Naive B cell (primary cell): ENCODE measurements around the gene TMEM63B. TPM values are rescaled to one million over a fixed set of nuclear protein-coding genes. Genes with fewer than 3 reads are reported as not detected.
"Not testable (repeated sequence)": the region's sequence is repeated elsewhere in the genome, so short reads cannot be mapped to it uniquely, and the experiment has no call there.

ENCODE experiments used
- ATAC-seq, 2 donors: fragments of 150-1000 bp; cut with Tn5 transposase; 2 replicates each; pipeline ENCODE4 v1.10.0; 2021; ENCODE audit warnings: low read depth in 2 of 2, mild to moderate bottlenecking in 2 of 2, moderate library complexity in 2 of 2
- DNase-seq: peaks from one replicate; pipeline ENCODE4 v3.0.0; 2022
- H3K27ac Mint-ChIP-seq, 6 donors: one replicate each; pipeline ENCODE4 v1.8.0; 2020 to 2022; ENCODE audit warnings: mild to moderate bottlenecking in 6 of 6, mixed read lengths in 6 of 6, moderate library complexity in 5 of 6, inconsistent platforms in 2 of 6
- H3K27me3 Mint-ChIP-seq, 3 donors: one replicate each; pipeline ENCODE4 v1.8.0; 2021 to 2022; ENCODE audit warnings: mixed read lengths in 3 of 3, mild to moderate bottlenecking in 1 of 3
- H3K36me3 Mint-ChIP-seq, 2 donors: one replicate each; pipeline ENCODE4 v1.8.0; 2020 to 2022; ENCODE audit warnings: mixed read lengths in 2 of 2, inconsistent platforms in 1 of 2, mild to moderate bottlenecking in 1 of 2
- H3K4me1 Mint-ChIP-seq, 3 donors: one replicate each; pipeline ENCODE4 v1.8.0; 2020 to 2022; ENCODE audit warnings: mixed read lengths in 3 of 3, inconsistent platforms in 1 of 3, mild to moderate bottlenecking in 1 of 3, moderate library complexity in 1 of 3
- H3K4me3 Mint-ChIP-seq, 8 donors: one replicate each; pipeline ENCODE4 v1.8.0; 2020 to 2022; ENCODE audit warnings: mild to moderate bottlenecking in 8 of 8, mixed read lengths in 8 of 8, moderate library complexity in 8 of 8, inconsistent platforms in 2 of 8
- H3K9me3 Mint-ChIP-seq, 7 donors: one replicate each; pipeline ENCODE4 v1.8.0; 2020 to 2022; ENCODE audit warnings: mixed read lengths in 7 of 7, mild to moderate bottlenecking in 5 of 7, inconsistent platforms in 2 of 7, moderate library complexity in 1 of 7
- polyA plus RNA-seq, 6 donors: library from polyadenylated mRNA; unstranded; fragments of 300-500 nt; fragmentation: Illumina TruSeq; gene quantifications; one replicate each; pipeline ENCODE4 v1.2.3, GENCODE V29; 2021; ENCODE audit warnings: low read depth in 6 of 6

Gene TMEM63B
- polyA plus RNA-seq, 6 donors from 2014 or later: 0.38 to 1.6 (median 0.50) TPM; not detected in 1

- H3K27ac Mint-ChIP-seq: peak overlapping the region in 1 of 6 donors; percentile 60
- DNase-seq (no peak), ATAC-seq (no peak)
- H3K4me3 Mint-ChIP-seq: no peak overlapping the region
- H3K9me3 Mint-ChIP-seq: no peaks in the 10 kb centered on the region
- H3K4me1 Mint-ChIP-seq: no peaks in the 10 kb centered on the region
- peaks cover 0 to 1% of the 10 kb centered on the region in 2 donors for H3K36me3 Mint-ChIP-seq
- no peaks in the 10 kb centered on the region for H3K27me3 Mint-ChIP-seq
Observed at GRCh38 chr6:44088827-44089590, 38.3 kb upstream of the TMEM63B start.

GRCh38 chr6:44090465-44090864 lies 36.9 kb upstream of the TMEM63B start:
- no peak overlapping the region for H3K4me3 Mint-ChIP-seq
- DNase-seq (no peak), ATAC-seq (no peak)
- no peaks in the 10 kb centered on the region for H3K9me3 Mint-ChIP-seq
- H3K36me3 Mint-ChIP-seq: peaks cover 0 to 10% of the 10 kb centered on the region in 2 donors
- no peak overlapping the region for H3K27ac Mint-ChIP-seq
- H3K27me3 Mint-ChIP-seq: no peaks in the 10 kb centered on the region
- H3K4me1 Mint-ChIP-seq: no peaks in the 10 kb centered on the region

GRCh38 chr6:44091356-44091755 lies 36.0 kb upstream of the TMEM63B start:
- not testable (repeated sequence) for DNase-seq, H3K9me3 Mint-ChIP-seq, ATAC-seq, H3K27me3 Mint-ChIP-seq, H3K36me3 Mint-ChIP-seq, H3K4me3 Mint-ChIP-seq, H3K4me1 Mint-ChIP-seq
- peak overlapping the region in 1 of 6 donors; percentile 37 for H3K27ac Mint-ChIP-seq

GRCh38 chr6:44091981-44092884 lies 35.1 kb upstream of the TMEM63B start:
- DNase-seq (no peak), ATAC-seq (no peak)
- H3K27ac Mint-ChIP-seq: peak overlapping the region in 1 of 6 donors; percentile 36
- peaks cover 0 to 10% of the 10 kb centered on the region in 2 donors for H3K36me3 Mint-ChIP-seq
- H3K27me3 Mint-ChIP-seq: no peaks in the 10 kb centered on the region
- H3K4me1 Mint-ChIP-seq: peaks cover 3 to 6% (median 5%) of the 10 kb centered on the region in 3 donors
- no peaks in the 10 kb centered on the region for H3K9me3 Mint-ChIP-seq
- H3K4me3 Mint-ChIP-seq: no peak overlapping the region

- Mint-ChIP-seq H3K27me3 (no peaks in the 10 kb centered on the region), H3K27ac (no peak overlapping the region), H3K4me3 (no peak overlapping the region)
Observed at GRCh38 chr6:44093066-44093465, 34.3 kb upstream of the TMEM63B start.

DNA sequence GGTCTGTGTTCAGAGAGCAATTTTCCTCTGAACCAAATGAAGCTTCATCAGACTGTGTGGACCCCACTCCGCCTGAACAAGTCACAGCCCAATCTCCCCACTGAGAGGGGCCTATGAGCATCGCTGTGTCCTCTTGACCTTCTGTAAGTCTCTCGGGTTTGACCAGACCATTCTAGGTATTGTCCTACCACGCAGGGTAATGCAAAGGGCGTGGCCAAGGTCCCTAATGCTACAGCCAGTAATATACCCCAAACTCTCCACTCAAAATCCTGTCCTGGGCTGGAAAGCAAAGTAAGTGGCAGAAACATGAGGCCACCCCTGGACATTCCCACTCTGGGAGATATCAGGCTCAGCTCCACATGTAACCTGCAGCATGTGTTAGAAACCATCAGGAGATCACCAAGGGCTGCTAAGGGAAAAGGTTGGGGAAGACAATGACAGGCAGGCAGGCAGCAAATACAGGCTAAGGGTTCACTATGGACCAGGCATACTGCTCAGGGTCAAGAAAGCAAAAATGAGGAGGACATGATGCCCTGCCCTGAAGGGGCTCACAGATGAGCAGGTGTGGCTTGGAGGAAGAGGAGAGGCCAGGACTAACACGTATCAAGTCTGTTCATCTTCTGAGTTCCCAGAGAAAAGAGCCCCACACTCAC lies 33.5 kb upstream of the TMEM63B start:
- ATAC-seq (no peak), DNase-seq (no peak)
- Mint-ChIP-seq H3K27ac (peak overlapping the region in 1 of 6 donors; percentile 69), H3K4me1 (peaks cover 3 to 12% (median 9%) of the 10 kb centered on the region in 3 donors), H3K4me3 (no peak overlapping the region), H3K36me3 (peaks cover 0 to 10% of the 10 kb centered on the region in 2 donors), H3K9me3 (no peaks in the 10 kb centered on the region), H3K27me3 (no peaks in the 10 kb centered on the region)

More at GRCh38 chr6:44093066-44093465, 34.3 kb upstream of the TMEM63B start:
- ATAC-seq: no peak
- H3K36me3 Mint-ChIP-seq: peaks cover 0 to 10% of the 10 kb centered on the region in 2 donors
- peaks cover 3 to 12% (median 9%) of the 10 kb centered on the region in 3 donors for H3K4me1 Mint-ChIP-seq
- no peaks in the 10 kb centered on the region for H3K9me3 Mint-ChIP-seq
- DNase-seq: no peak

- ATAC-seq: no peak
- Mint-ChIP-seq H3K27me3 (no peaks in the 10 kb centered on the region), H3K4me1 (peaks cover 3 to 12% (median 9%) of the 10 kb centered on the region in 3 donors), H3K9me3 (no peaks in the 10 kb centered on the region), H3K36me3 (peaks cover 0 to 10% of the 10 kb centered on the region in 2 donors), H3K27ac (peak overlapping the region in 2 of 6 donors; percentile 16 to 40), H3K4me3 (no peak overlapping the region)
- DNase-seq: no peak
Observed at GRCh38 chr6:44094403-44095242, 32.7 kb upstream of the TMEM63B start.

GRCh38 chr6:44095243-44095623 lies 32.1 kb upstream of the TMEM63B start:
- not testable (repeated sequence) for H3K4me3 Mint-ChIP-seq, ATAC-seq, H3K27me3 Mint-ChIP-seq, H3K9me3 Mint-ChIP-seq, DNase-seq, H3K36me3 Mint-ChIP-seq
- peak overlapping the region in 1 of 6 donors; percentile 9 for H3K27ac Mint-ChIP-seq
- peaks cover 3 to 12% (median 9%) of the 10 kb centered on the region in 3 donors for H3K4me1 Mint-ChIP-seq

GRCh38 chr6:44096612-44097011 lies 30.7 kb upstream of the TMEM63B start:
- no peaks in the 10 kb centered on the region for H3K9me3 Mint-ChIP-seq
- ATAC-seq (peak; percentile 95 to 98), DNase-seq (peak; percentile 68)
- peak overlapping the region in 2 of 6 donors; percentile 52 to 89 for H3K27ac Mint-ChIP-seq
- no peaks in the 10 kb centered on the region for H3K27me3 Mint-ChIP-seq
- peaks cover 0 to 10% of the 10 kb centered on the region in 2 donors for H3K36me3 Mint-ChIP-seq
- no peak overlapping the region for H3K4me3 Mint-ChIP-seq
- H3K4me1 Mint-ChIP-seq: peaks cover 4 to 12% (median 9%) of the 10 kb centered on the region in 3 donors

DNA sequence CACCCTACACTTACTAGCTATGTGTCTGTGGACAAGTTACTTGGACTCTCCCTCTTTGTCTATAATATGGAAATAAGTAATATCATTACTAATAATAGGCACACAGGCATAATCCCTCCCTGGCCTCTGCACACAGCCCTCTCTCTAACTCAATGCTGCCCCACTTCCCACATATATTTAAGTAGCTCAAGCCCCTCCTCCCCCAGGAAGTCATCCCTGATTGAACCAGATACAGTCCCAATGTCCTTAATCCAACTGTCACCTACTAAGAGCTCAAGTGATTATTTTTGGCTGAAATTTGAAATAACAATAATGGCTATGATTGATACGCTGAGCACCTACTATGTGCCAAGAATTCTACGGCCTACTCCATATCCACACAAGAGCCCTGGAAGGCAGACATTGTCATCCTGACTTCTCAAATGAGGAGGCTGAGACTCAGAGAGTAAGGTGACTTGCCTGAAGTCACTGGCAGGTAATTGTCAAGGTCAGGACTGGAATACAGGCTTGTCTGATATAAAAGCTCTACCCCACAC lies 29.5 kb upstream of the TMEM63B start:
- Mint-ChIP-seq H3K27me3 (no peaks in the 10 kb centered on the region), H3K4me3 (no peak overlapping the region), H3K36me3 (peaks cover 0 to 10% of the 10 kb centered on the region in 2 donors), H3K9me3 (no peaks in the 10 kb centered on the region), H3K27ac (peak overlapping the region in 2 of 6 donors; percentile 12 to 96), H3K4me1 (peaks cover 9 to 16% (median 15%) of the 10 kb centered on the region in 3 donors)
- no peak for DNase-seq
- no peak for ATAC-seq

DNA sequence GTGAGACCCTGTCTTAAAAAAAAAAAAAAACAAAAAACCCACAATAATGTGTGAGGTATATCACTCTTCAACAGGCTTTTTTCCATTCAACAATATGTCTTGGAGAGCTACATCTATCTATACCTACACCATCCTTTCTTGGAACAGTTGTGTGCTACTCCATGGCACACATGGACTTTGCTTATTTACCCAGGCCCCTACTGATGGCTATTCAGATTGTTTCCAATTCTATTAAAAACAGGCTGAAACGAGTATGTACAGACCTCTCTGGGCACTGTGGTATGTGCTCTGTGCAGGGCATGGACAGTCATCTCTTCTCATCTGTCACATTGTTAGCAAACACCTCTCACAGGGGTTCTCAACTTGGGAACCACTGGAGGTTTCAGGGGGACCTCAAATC lies 28.2 kb upstream of the TMEM63B start:
- H3K27me3 Mint-ChIP-seq: no peaks in the 10 kb centered on the region
- peaks cover 9 to 24% (median 20%) of the 10 kb centered on the region in 3 donors for H3K4me1 Mint-ChIP-seq
- peaks cover 0 to 6% of the 10 kb centered on the region in 2 donors for H3K36me3 Mint-ChIP-seq
- H3K4me3 Mint-ChIP-seq: peak overlapping the region in 1 of 8 donors; percentile 37
- ATAC-seq (no peak), DNase-seq (no peak)
- no peaks in the 10 kb centered on the region for H3K9me3 Mint-ChIP-seq
- H3K27ac Mint-ChIP-seq: no peak overlapping the region

- H3K4me3 Mint-ChIP-seq: no peak overlapping the region
- DNase-seq (no peak), ATAC-seq (no peak)
- H3K9me3 Mint-ChIP-seq: no peaks in the 10 kb centered on the region
- H3K27me3 Mint-ChIP-seq: no peaks in the 10 kb centered on the region
- peaks cover 9 to 24% (median 20%) of the 10 kb centered on the region in 3 donors for H3K4me1 Mint-ChIP-seq
- no peaks in the 10 kb centered on the region for H3K36me3 Mint-ChIP-seq
- H3K27ac Mint-ChIP-seq: no peak overlapping the region
Observed at GRCh38 chr6:44100088-44100550, 27.2 kb upstream of the TMEM63B start.
